OCI-M1 (cell line): ENCODE data around the gene CDC42SE2.
"Not testable (repeated sequence)": the region's sequence is repeated elsewhere in the genome, so short reads cannot be mapped to it uniquely, and the experiment has no call there.

Experiments used
- DNase-seq: peaks from one replicate; lab custom pipeline; 2025; lab: John Stamatoyannopoulos, UW

Gene CDC42SE2

DNA sequence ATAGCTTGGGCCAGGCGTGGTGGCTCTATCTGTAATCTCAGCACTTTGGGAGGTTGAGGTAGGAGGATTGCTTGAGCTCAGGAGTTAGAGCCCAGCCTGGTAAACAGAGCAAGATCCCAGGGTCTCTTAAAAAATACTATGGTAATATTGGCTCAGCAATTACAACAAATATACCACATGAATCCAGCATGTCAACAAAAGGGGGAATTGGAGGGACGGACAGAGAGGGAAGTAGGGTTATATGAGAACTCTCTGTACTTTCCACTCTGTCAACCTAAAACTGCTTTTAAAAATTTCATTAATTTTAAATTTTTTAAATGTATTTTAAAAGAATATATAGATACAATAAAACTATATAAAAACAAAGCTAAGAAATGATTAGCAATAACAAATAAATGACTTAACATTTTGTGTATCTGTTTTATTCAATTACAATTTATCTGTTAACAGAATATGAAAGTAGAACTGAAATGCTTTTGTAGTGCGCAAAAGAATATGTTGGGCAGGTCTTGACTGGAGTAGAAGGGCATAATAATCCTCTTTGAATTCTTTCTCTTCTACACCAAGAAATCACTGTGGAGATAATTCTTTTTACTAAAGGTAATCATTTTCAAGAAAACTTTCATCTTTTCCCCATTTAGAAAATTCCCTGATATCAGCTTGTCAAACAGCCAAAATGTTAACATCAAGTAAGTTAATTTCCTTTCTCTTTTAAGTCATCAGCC is 12.9 kb upstream of the CDC42SE2 start:
- no peak for DNase-seq

DNA sequence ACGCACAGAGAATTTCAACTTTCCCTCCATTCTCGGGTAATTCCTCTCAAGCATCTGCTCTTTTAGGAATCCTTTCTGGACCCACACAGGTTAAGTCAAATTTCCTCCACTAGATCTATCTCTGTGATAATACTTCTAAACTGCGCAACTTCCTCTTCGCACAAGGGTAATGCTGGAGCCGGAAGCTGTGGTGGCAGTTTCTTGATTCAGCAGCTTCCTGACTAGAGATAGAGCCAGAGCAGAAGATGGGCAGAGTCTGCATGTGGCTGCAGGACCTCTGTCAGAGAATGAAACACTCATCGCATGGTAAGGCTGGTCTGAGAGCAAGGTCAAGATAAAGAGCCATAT is 11.1 kb upstream of the CDC42SE2 start:
- DNase-seq: peak; percentile 91

DNA sequence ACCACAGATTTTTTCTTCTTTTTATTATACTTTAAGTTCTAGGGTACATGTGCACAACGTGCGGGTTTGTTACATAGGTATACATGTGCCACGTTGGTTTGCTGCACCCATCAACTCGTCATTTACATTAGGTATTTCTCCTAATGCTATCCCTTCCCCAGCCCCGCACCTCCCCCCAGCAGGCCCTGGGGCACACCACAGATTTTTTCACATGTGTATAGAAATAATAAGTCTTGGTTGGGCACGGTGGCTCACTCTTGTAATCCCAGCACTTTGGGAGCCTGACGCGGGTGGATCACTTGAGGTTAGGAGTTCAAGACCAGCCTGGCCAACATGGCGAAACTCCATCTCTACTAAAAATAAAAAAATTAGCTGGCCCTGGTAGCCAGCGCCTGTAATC is 9.8 kb upstream of the CDC42SE2 start:
- not testable (repeated sequence) for DNase-seq

DNA sequence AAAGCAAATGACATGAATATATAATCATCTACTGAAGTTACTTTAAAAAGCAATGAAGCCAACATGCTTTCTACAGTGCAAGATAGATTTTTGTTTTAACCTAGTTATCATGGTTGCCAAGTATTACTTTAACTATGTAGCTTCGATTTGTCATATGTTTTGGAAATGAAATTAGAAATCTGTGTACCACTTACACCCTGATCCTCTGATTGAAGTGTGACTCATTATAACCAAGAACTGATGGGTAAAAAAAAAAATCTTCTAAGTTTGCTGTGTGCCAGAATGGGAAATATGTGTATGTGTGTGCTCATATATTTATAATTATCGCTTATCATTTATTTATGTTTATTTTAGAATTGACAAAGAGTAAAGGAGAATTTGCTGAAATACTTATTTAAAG is 9.1 kb upstream of the CDC42SE2 start:
- no peak for DNase-seq

DNA sequence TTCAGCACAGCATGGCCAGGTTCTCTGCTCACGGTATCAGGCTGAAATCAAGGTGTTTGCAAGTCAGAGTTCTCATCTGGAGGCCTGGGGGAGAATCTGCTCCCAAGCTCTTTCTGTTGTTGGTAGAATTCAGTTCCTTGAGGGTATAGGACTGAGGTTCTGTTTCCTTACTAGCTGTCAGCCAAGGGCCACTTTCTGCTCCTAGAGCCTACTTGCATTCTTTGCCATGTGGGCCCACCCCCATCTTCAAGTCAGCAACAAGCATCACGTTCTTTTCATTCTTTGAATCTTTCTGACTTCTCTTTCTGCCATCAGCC is 7.4 kb upstream of the CDC42SE2 start:
- DNase-seq: no peak

DNA sequence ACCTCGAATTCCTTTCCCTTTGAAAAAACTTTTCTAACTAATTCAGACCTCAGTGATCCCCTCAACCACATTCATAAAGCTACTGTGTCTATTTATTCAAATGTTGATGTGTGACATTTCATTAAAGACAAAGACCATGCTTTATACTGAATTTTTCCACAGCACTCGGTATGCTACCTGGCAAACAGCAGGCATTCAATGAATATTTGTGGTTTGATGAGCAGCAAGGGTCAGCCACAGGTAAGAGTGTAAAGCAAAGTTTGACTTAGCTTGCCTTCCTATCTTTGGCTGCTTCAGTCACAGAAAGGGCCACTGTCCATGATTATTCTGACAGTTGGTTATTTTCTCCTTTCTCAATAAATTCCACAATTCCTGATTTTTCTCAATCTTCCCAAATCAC is 5.1 kb upstream of the CDC42SE2 start:
- no peak for DNase-seq

DNA sequence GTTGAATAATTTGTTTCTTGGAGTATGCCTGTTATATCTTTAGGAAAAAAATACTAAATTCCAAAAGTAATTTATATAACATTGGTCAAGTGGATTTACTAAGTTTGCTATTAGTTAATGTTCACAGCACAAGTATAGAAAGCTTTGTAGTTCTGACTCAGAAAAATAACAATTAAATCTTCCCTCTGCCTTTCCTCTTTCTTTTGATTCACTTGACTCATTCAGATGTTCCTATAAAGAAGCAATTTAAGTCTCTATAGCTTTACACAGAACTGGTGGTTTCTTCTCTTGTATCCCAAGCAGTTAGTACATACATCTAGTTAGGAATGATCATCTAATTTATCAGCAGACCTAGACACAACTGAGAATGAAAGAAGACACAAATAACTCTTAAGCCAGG is 4.5 kb upstream of the CDC42SE2 start:
- no peak for DNase-seq

DNA sequence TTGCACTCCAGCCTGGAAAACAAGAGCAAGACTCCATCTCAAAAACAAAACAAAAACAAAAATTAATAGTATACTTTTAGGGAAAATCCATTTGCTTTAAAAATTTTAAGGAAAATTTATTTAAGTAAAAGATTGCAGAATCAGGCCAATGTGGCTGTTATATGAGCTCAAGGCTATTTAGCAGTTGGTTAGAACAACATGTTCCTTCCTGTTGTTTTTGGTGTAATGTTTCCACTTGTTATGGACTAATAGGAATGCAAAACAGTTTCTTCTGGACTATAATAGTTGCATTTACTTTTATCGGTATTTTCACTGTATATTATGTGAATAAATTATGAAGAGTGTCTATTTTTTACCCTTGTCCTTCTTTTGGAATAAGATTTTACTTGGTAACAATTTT is 3.0 kb upstream of the CDC42SE2 start:
- DNase-seq: no peak

DNA sequence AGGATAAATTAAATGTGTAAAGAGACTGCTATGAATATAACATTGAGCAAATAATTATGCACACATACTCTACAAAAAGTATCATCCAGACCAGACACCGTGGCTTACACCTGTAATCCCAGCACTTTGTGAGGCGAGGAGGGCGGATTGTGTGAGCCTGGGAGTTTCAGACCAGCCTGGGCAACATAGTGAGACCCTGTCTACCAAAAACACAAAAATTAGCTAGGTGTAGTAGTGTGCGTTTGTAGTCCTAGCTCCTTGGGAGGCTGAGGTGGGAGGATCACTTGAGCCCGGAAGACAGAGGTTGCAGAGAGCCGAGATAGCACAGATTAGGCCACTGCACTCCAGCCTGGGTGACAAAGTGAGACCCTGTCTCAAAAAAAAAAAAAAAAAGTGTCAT is 2.4 kb upstream of the CDC42SE2 start:
- DNase-seq: no peak

DNA sequence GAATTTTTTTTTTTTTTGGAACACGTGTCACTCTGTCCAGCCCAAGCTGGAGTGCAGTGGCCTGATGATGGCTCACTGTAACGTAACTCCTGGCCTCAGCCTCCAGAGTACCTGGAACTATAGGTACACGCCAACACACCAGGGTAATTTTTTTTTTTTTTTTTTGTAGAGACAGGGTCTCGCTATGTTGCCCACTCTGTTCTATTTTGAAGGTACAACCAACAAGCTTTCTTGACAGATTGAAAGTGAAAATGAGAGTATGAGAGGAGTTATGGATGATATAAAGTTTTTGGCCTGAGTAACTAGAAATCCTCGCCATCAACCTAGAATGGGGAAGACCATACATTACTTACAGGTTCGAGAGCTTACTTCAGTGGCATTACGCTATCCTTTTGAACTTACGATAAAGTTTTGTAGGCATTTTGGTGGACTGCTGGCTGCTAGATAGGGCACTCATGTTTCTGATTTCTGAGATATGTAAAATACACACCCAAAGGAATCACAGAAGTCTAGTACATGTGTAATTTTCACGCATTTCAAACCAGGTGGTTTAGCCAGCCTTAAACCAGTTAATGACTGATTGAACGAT is 806 bp upstream of the CDC42SE2 start:
- DNase-seq: peak; percentile 75

DNA sequence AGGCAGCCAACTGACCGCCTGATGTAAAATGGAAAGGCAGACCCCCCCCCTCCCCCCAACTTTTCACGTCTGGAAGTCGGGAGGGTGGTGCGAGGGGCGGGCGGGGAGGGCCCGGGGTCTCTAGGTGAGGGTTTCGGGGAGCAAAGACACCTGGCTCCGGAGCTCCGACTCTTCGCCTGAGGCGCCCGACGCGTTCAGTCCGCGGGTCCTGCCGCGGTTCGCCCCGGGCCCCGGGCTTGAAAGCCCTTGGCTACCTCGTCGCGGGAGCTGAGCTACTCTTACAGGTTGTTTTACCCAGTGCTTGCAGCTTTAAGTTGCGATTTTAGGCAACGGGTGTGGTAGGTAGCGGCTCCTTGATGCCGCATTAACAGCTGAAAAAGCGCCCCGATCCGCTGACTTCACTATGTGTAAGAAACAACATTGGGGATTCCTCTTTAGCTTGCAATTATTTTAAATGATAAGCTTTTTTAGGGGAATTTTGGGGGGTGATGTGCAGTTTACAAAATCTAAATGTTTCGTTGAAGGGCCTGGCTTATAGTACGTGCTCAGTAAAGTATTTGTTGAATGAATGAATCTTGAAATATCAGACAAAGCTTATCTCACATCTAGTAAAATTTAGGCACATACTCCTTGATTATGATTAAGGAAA is 722 bp downstream of the CDC42SE2 start:
- DNase-seq: peak; percentile 75

DNA sequence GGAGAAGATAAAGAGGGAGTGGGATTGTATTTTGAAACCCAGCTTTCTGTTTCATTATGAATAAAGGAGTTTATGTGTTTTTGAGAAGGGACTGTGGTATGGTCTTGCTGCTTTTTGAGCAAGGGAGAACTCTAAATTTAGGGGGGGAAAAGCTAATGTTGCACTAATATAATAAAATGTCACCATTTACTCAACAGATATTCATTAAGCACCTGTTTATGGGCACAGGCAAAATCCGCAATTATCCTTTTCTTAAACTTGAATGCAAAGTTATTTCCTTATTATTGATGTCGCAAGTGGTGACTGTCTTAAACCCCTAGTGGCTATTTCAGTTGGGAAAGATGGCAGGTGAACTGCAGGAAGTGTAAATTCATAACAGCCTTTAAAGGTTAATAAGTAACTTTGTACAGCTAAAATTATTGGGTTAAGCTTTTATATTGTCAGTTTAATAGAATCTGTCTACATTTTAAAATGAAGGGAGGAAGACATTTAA is 1.5 kb downstream of the CDC42SE2 start:
- DNase-seq: peak; percentile 78

DNA sequence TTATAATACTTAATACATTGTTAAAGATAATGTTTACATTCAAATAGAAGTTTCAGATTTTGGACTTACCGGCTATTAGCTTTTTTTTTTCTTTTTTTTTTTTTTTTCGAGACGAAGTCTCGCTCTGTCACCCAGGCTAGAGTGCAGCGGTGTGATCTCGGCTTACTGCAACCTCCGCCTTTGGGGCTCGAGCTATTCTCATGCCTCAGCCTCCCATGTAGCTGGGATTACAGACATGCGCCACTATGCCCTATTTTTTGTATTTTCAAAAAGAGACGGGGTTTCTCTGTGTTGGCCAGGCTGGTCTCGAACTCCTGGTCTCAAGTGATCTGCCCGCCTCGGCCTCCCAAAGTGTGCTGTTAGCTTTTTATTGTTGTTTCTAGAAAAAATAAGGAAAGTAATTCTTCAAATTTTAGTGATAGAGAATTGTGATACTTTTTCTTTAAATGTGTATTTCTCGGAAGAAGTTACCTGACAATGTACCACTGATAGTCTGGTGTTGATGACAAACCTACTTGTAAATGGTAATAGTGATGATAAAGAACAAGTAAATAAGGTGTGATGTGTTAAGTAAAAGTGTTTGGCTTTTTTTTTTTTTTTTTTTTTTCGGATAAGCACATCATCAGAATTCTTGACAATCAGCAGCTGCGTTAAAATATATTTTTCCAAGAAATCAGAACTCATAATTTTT is 2.7 kb downstream of the CDC42SE2 start:
- DNase-seq: no peak

DNA sequence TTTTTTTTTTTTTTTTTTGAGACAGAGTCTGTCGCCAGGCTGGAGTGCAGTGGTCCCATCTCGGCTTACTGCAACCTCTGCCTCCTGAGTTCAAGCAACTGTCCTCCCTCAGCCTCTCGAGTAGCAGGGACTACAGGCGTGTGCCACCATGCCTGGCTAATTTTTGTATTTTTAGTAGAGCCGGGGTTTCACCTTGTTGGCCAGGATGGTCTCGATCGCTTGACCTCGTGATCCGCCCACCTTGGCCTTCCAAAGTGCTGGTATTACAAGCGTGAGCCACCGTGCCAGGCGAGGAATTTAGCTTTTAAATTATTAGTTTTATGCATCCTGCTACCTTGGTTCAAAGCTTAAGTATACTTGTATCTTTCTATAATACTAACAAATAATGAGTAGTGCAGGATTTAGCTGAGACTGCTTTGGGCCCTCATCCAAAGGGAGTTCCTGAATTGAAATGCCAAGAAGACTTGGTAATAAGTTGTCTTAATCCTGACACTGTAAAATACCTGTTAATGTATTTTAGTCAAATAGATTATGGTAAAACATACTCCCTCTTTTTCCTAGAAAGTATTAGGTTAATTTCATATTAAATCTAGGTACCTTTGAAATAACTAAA is 5.0 kb downstream of the CDC42SE2 start:
- no peak for DNase-seq

DNA sequence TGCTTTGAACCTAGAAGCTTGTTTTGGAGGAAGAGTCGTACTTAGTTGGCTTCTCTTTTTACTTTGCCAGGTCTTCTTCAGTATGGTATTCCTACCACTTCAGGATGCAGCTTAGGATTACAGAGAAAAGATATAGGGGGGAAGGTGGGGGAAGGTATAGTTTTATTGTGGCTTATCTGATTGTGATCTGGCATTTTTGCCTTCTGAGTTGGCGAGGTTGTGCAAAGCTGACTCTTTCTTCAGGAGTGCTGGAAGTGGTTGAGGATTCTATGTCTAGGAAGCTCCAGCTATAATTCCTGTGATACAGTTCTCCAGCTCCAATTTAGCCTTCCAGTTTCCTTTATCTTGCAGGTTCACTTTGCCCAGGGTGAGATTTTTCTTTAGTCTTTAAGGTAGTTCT is 7.0 kb downstream of the CDC42SE2 start:
- DNase-seq: no peak

DNA sequence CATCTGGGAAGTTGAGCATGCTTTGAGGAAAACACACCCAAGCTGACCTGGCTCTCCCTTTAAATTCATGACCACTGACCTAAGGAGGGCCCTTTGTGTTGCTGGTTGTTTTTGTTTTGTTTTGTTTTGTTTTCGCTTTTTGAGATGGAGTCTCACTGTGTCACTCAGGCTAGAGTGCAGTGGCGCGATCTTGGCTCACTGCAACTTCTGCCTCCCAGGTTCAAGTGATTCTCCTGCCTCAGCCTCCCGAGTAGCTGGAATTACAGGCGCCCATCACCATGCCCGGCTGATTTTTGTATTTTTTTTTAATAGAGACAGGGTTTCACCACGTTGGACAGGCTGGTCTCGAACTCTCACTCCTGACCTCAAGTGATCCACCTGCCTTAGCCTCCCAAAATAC is 8.0 kb downstream of the CDC42SE2 start:
- not testable (repeated sequence) for DNase-seq

DNA sequence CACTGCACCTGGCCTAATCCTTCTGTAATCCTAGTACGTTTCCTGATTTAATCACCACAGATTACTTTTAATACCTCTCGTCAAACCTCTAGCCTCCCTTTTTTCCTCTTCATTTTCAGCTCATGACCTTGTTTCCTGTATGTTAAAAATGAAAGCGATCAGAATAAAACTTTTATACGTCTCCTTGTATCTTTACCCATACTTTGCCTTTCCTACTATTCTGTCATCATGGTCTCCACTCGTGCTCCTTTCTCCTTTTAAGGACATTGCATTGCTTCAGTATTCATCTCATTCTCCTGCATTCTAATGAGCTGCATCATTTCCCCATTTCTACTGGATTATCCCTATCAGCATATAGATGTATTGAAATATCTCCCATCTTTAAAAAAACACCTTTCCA is 8.5 kb downstream of the CDC42SE2 start:
- DNase-seq: no peak

DNA sequence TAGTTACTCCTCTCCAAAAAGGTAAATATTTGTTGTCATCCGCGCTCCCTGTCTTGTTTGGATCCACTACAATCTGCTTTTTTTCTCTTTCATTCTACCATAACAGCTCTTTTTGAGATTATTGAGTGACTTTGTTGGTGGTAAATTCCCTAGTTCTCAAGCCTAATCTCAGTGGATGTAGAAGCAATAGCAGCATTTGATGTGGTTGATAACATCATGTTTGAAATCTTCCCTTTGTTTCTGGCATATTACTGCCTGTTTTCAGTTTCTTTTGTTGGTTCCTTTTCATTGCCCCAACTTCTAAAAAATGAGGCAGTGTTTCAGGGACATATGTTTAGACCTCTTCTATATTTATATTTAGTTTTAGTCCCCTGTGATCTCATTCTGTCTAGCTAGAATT is 8.9 kb downstream of the CDC42SE2 start:
- DNase-seq: no peak

DNA sequence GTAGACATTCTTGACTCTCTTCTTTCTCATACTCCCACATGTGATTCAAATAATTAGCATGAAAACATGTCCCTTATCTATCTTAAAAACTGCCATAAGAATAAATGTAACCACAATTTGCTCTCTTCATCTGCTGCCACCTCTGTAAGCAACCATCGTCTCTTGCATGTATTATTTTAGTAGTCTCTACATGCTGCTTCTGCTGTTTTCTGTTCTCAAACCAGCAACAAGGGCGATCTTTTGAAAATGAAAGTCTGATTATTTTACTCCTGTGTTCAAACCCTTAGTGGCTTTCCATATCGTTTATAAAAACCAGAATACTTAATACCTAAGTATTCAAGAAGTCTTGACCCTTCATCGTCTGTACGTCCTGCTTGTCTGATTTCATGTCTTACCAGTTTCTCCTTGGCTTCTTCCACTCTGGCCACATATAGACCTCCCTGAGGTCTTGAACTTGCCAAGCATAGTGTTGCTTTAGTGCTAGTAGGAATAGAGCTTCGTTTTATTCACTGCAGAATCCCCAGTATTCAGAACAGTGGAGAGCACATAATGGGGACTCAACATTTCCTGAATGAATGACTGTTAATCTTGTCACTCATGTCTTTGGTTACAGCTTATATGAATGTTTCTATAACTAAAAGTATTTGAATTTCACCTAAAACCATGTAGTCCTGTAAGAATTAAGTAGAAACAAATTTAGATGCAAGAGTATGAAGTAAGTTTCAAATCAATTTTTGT is 10.6 kb downstream of the CDC42SE2 start:
- DNase-seq: no peak

DNA sequence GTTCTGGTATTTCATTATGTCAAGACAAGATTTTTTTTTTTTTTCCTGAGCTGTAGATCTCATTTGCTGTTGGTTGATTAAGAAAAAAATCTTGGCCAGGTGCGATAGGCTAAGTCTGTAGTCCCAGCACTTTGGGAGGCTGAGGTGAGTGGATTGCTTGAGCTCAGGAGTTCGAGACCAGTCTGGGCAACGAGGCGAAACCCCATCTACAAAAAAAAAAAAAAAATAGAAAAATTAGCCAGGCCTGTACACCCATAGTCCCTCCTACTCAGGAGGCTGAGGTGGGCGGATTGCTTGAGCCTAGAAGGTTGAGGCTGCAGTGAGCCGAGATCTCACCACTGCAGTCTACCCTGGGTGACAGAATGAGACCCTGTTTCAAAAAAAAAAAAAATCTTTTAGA is 12.2 kb downstream of the CDC42SE2 start:
- DNase-seq: no peak

DNA sequence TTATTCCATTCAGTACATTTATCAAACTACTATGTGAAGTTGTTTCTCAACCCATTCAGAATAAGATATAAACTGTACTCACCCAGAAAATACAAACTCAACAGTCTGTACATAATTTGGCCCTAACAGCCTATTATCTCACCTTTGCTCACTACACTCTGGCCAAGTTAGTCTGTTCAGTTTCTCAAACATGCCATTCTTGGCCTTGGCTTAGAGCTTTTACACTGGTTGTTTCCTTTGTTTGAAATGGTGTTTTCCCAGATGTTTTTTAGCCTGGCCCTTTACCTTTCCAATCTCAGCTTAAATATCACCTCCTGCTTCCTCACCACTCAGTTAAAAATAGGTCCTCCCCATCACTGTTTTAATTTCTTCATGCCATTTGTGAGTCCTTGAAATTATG is 13.6 kb downstream of the CDC42SE2 start:
- DNase-seq: no peak
